GM12865 (cell line): ENCODE data around the gene KRT81.
"Not testable (repeated sequence)": the region's sequence is repeated elsewhere in the genome, so short reads cannot be mapped to it uniquely, and the experiment has no call there.

Source experiments
- DNase-seq: peaks from one replicate; pipeline ENCODE4 v3.0.0; 2010; ENCODE audit warnings: low read depth
- H3K4me3 ChIP-seq: 2 replicates; pipeline ENCODE4 v1.5.1; 2011; ENCODE audit warnings: mild to moderate bottlenecking, low read depth, low read length, control low read depth
- TF ChIP-seq, protein P1 (sequence below): IDR thresholded peaks from 2 replicates; pipeline ENCODE4 v1.5.1; 2011; ENCODE audit warnings: low read length, control low read depth, low read depth, inconsistent platforms; ENCODE audit not compliant: insufficient read depth; ENCODE audit errors: missing control alignments

Gene KRT81

GRCh38 chr12:52318241-52318990, 27.1 kb upstream of the KRT81 start:
- TF ChIP-seq, protein P1, sequence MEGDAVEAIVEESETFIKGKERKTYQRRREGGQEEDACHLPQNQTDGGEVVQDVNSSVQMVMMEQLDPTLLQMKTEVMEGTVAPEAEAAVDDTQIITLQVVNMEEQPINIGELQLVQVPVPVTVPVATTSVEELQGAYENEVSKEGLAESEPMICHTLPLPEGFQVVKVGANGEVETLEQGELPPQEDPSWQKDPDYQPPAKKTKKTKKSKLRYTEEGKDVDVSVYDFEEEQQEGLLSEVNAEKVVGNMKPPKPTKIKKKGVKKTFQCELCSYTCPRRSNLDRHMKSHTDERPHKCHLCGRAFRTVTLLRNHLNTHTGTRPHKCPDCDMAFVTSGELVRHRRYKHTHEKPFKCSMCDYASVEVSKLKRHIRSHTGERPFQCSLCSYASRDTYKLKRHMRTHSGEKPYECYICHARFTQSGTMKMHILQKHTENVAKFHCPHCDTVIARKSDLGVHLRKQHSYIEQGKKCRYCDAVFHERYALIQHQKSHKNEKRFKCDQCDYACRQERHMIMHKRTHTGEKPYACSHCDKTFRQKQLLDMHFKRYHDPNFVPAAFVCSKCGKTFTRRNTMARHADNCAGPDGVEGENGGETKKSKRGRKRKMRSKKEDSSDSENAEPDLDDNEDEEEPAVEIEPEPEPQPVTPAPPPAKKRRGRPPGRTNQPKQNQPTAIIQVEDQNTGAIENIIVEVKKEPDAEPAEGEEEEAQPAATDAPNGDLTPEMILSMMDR, result no peak
- H3K4me3 ChIP-seq, result no peak overlapping the region
- no peak for DNase-seq

- TF ChIP-seq, protein P1, result no peak
- H3K4me3 ChIP-seq, result no peak overlapping the region
- no peak for DNase-seq
Observed at GRCh38 chr12:52317468-52318052, 26.2 kb upstream of the KRT81 start.

DNA sequence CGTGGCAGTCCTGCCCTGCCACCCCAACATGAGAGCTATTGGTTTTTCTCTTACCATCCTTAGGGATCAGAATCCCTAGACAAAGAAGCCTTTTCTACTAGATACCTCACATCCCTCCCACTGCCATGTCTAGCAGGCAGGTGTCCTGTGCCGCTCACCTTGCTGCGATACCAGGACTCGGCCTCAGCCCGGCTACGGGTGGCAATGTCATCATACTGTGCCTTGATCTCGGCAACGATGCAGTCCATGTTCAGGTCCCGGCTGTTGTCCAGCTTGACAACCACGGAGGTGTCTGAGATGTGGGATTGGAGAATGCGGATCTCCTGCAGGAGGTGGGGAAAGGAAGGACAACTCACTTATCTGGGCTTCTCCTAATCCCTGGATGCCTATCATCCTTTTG, 25.4 kb upstream of the KRT81 start:
- TF ChIP-seq, protein P1, result no peak
- no peak overlapping the region for H3K4me3 ChIP-seq
- DNase-seq, result no peak

DNA sequence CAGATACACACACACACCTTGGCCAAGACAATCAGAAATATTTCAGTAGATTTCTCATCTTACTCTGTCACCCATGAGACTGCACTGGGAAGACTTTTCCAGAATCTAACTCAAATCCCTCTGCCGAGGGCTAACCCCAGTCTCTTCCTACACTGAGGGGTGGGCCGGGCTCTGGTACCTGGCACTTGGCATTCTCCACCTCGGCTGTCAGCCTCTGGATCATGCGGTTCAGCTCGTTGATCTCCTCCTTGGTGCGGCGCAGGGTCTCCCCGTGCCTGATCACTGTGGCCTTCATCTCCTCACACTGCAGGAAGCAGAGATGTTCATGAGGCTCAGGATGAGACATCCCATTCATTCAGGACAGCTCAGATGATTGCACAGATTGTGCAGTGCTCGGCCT, 25.0 kb upstream of the KRT81 start:
- TF ChIP-seq, protein P1, result no peak
- DNase-seq, result no peak
- H3K4me3 ChIP-seq, result no peak overlapping the region

GRCh38 chr12:52315721-52316120, 24.4 kb upstream of the KRT81 start:
- TF ChIP-seq, protein P1, result peak; percentile 47
- peak; percentile 35 for DNase-seq
- not testable (repeated sequence) for H3K4me3 ChIP-seq

DNA sequence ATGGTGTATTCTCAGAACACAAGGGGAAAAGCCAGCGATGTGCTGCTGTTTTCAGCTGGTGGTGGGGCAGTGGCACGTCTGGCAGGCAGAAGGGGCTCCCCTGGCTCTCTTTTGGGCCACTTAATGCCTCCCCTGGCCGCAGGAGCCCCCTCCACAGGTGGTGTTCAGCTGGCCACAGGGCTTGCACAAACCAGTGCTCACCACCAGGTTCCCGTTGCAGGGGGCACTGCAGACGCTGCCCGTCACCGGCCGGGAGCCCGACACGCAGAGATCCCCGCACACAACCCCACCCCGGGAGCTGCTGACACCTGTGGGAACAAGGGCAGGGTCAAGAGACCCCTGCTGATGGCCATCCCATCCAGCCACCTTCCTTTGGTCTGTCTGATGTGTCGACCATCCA, 23.2 kb upstream of the KRT81 start:
- H3K4me3 ChIP-seq, result no peak overlapping the region
- TF ChIP-seq, protein P1, result no peak

More for the DNA sequence above, 23.2 kb upstream of the KRT81 start:
- no peak for DNase-seq
